Brain microvascular endothelial cell (primary cell): ENCODE measurements around the gene SERPINA10.
"Not testable (repeated sequence)": the region's sequence is repeated elsewhere in the genome, so short reads cannot be mapped to it uniquely, and the experiment has no call there.

ENCODE experiments used
- DNase-seq: peaks from one replicate; pipeline ENCODE4 v3.0.0-alpha.2; 2020
- H3K27ac ChIP-seq: fragments of 250-450 bp; sonication (Bioruptor Pico); 2 replicates; pipeline ENCODE4 v1.5.1; 2020; ENCODE audit warnings: mild to moderate bottlenecking, moderate library complexity
- H3K27me3 ChIP-seq: fragments of 250-450 bp; sonication (Bioruptor Pico); replicated peaks from 2 replicates; pipeline ENCODE4 v1.5.1; 2020; ENCODE audit warnings: mild to moderate bottlenecking
- H3K36me3 ChIP-seq: fragments of 250-450 bp; sonication (Bioruptor Pico); replicated peaks from 2 replicates; pipeline ENCODE4 v1.5.1; 2020; ENCODE audit warnings: mild to moderate bottlenecking
- H3K4me3 ChIP-seq: 2 replicates; pipeline ENCODE4 v1.5.1; 2011; ENCODE audit warnings: low read depth, mild to moderate bottlenecking, control low read depth, low read length, moderate library complexity
- CTCF ChIP-seq: IDR thresholded peaks from 2 replicates; pipeline ENCODE4 v1.5.1; 2011; ENCODE audit warnings: low read depth, mild to moderate bottlenecking, moderate library complexity, low read length, control low read depth, inconsistent platforms; ENCODE audit errors: missing control alignments
- in situ Hi-C: cut with HindIII; loops from 2 replicates; pipeline ENCODE4 v1.10.0; 2017; ENCODE audit warnings: low sequenced_read_pairs, low pct_ligation_motif_present

Gene SERPINA10

DNA sequence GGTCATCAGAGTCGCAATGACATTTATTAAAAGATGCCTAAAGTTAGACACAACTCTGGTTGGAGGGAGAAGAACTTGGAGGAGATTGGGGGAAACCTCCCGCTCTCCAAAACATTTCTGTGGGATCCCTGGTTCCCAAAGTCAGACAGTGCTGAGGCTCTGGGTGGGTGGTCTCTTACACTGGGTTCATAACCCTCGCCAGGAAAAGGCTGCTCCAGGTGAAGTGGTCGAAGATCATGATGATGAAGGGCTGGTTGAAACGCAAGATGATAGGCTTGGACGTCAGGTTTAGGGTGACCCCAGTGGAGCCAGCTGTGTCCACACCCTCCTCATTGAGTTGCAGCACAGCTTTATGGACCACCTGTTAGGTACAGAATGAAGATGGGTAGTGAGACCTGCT, 11.2 kb upstream of the SERPINA10 start:
- H3K36me3 ChIP-seq = no peaks in the 10 kb centered on the region
- H3K27ac ChIP-seq = no peak overlapping the region
- H3K27me3 ChIP-seq = no peaks in the 10 kb centered on the region
- in situ Hi-C loops = no loop called here
- no peak for DNase-seq
- no peak overlapping the region for H3K4me3 ChIP-seq
- TF ChIP-seq CTCF = no peak

DNA sequence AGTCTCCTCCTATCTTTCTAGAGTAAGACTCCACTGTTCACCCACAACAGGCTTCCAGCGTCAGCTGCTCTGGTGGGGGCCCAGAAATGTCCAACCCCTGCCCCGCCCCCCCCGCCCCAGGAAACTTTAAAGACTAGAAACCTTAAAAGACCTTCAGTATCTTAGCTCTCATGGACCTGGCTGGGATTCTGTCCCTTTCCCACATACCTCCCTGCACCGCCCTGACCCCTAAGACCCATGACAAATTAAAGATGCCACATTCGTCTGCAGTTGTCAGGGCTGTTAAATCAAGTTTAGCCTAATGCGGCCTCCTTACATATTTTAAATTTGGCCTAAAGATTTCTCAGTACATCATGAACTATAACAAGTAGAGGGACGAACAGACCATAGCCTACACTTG, 10.0 kb upstream of the SERPINA10 start:
- DNase-seq = no peak
- H3K4me3 ChIP-seq = no peak overlapping the region
- no peaks in the 10 kb centered on the region for H3K36me3 ChIP-seq
- H3K27ac ChIP-seq = no peak overlapping the region
- no peak for TF ChIP-seq CTCF
- in situ Hi-C loops = no loop called here
- H3K27me3 ChIP-seq = no peaks in the 10 kb centered on the region

GRCh38 chr14:94298130-94298529, 5.1 kb upstream of the SERPINA10 start:
- DNase-seq = no peak
- TF ChIP-seq CTCF = no peak

DNA sequence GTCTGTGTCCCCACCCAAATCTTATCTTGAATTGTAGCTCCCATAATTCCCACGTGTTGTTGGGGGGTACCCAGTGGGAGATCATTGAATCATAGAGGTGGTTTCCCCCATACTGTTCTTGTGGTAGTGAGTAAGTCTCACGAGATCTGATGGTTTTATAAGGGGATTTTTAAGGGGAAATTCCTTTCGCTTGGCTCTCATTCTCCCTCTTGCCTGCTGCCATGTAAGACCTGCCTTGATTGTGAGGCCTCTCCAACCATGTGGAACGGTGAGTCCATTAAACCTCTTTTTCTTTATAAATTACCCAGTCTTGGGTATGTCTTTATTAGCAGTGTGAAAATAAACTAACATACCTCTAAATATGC, 3.1 kb upstream of the SERPINA10 start:
- H3K27ac ChIP-seq, H3K27me3 ChIP-seq, DNase-seq, H3K4me3 ChIP-seq, in situ Hi-C loops, H3K36me3 ChIP-seq: not testable (repeated sequence)

More at GRCh38 chr14:94298130-94298529, 5.1 kb upstream of the SERPINA10 start:
- no peaks in the 10 kb centered on the region for H3K27me3 ChIP-seq
- H3K36me3 ChIP-seq = no peaks in the 10 kb centered on the region
- in situ Hi-C loops = no loop called here
- H3K4me3 ChIP-seq = no peak overlapping the region
- no peak overlapping the region for H3K27ac ChIP-seq

DNA sequence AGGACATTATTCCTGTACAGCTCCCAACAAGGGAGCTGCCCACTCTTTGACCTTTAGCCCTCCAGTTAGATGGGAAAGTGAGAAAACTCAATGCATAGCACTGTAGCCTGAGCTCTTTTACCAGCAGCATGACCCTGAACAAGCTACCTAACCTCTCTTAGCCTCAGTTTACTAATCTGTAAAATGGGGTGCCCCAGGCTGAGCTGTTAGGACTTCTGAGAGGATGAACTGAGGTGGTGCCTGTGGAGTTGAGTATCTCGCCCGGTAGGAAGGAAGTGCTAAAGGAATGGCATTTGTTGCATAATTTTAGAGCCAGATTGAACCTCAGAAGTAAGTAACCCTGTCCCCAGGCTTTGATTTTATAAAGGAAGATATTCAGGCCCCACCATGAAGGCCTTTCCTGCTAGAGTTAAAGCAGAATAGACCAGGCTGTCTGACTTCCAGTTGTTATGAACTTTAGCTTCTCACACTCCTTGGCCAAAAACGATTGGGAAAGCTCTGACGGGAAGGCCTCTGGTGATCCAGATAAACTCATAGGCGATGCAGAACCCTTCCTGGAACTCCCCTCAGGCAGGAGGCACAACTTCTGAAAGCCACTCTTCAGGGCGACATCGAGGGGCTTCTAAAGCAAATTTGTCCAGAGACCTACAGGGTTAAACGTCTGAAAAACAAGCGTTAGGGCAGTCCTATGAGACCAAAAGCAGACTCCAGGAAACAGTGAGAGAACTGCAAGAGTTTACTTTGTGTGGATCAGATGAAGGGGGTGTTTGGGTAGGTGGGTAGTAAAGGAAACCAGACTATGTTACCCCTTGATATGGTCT, 2.5 kb upstream of the SERPINA10 start:
- no peak overlapping the region for H3K27ac ChIP-seq
- in situ Hi-C loops = no loop called here
- no peak for DNase-seq
- H3K4me3 ChIP-seq = no peak overlapping the region
- H3K36me3 ChIP-seq = no peaks in the 10 kb centered on the region
- no peaks in the 10 kb centered on the region for H3K27me3 ChIP-seq
- TF ChIP-seq CTCF = no peak

DNA sequence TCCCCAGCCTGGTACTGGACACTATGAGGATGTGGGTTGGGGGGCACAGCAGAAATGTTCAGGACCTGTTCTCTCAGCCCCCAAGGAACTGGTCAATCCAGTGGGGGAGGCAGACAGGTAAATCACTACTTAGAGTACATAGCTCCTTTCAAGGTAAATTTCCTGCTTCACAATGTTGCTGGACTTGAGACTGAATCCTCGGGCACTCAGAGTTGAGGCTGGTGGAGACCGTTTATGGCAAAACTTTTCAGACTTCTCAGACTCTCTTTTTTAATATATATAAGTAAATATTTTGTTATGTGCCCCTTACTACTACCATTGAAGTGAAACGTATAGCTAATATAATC, 483 bp upstream of the SERPINA10 start:
- H3K4me3 ChIP-seq = no peak overlapping the region
- no peak for DNase-seq
- no peaks in the 10 kb centered on the region for H3K27me3 ChIP-seq
- H3K27ac ChIP-seq = no peak overlapping the region
- H3K36me3 ChIP-seq = no peaks in the 10 kb centered on the region
- TF ChIP-seq CTCF = no peak
- in situ Hi-C loops = no loop called here
